SK-N-SH treated with all-trans-retinoic acid at 6 μM for 48 hours (cell line): ENCODE measurements around the gene KCTD12.
"Not testable (repeated sequence)": the region's sequence is repeated elsewhere in the genome, so short reads cannot be mapped to it uniquely, and the experiment has no call there.

Experiments
- ATAC-seq: fragments of 200-7000 bp; cut with Tn5 transposase; 3 replicates; pipeline ENCODE4 v1.9.1; 2020; ENCODE audit warnings: mild to moderate bottlenecking, moderate library complexity
- CSDC2 ChIP-seq: fragments of 250-450 bp; sonication (Bioruptor Pico); IDR thresholded peaks from 2 replicates; pipeline ENCODE4 v1.5.0; 2020; ENCODE audit warnings: mild to moderate bottlenecking, moderate library complexity
- ESRRG ChIP-seq: fragments of 250-450 bp; sonication (Bioruptor Pico); IDR thresholded peaks from 2 replicates; pipeline ENCODE4 v1.6.1; 2021; ENCODE audit warnings: mild to moderate bottlenecking
- GLIS3 ChIP-seq: fragments of 250-450 bp; sonication (Bioruptor Pico); IDR thresholded peaks from 2 replicates; pipeline ENCODE4 v1.5.0; 2020; ENCODE audit warnings: mild to moderate bottlenecking, moderate library complexity
- OSR1 ChIP-seq: fragments of 250-450 bp; sonication (Bioruptor Pico); IDR thresholded peaks from 2 replicates; pipeline ENCODE4 v1.8.0; 2022; ENCODE audit warnings: moderate library complexity, mild to moderate bottlenecking, inconsistent platforms
- PPARA ChIP-seq: fragments of 250-450 bp; sonication (Bioruptor Pico); IDR thresholded peaks from 2 replicates; pipeline ENCODE4 v1.5.0; 2020; ENCODE audit warnings: mild to moderate bottlenecking, borderline replicate concordance
- RARB ChIP-seq: fragments of 250-450 bp; sonication (Bioruptor Pico); IDR thresholded peaks from 2 replicates; pipeline ENCODE4 v1.8.0; 2021; ENCODE audit warnings: mild to moderate bottlenecking, moderate library complexity
- SNAI2 ChIP-seq: fragments of 250-450 bp; sonication (Bioruptor Pico); IDR thresholded peaks from 2 replicates; pipeline ENCODE4 v1.5.0; 2020; ENCODE audit warnings: mild to moderate bottlenecking, moderate library complexity
- TCF4 ChIP-seq: fragments of 250-450 bp; sonication (Bioruptor Pico); IDR thresholded peaks from 2 replicates; pipeline ENCODE4 v1.8.0; 2021; ENCODE audit warnings: mild to moderate bottlenecking, moderate library complexity, borderline replicate concordance
- TOX ChIP-seq: fragments of 250-450 bp; sonication (Bioruptor Pico); IDR thresholded peaks from 2 replicates; pipeline ENCODE4 v1.8.0; 2021; ENCODE audit warnings: mild to moderate bottlenecking, moderate library complexity, borderline replicate concordance
- TSHZ2 ChIP-seq: fragments of 250-450 bp; sonication (Bioruptor Pico); IDR thresholded peaks from 2 replicates; pipeline ENCODE4 v1.5.0; 2020; ENCODE audit warnings: mild to moderate bottlenecking, moderate library complexity
- ZFP3 ChIP-seq: fragments of 250-450 bp; sonication (Bioruptor Pico); IDR thresholded peaks from 2 replicates; pipeline ENCODE4 v1.5.0; 2020; ENCODE audit warnings: mild to moderate bottlenecking, moderate library complexity
- ZFP30 ChIP-seq: fragments of 450-650 bp; formaldehyde crosslinking; IDR thresholded peaks from 2 replicates; pipeline ENCODE4 v1.5.0; 2022; ENCODE audit warnings: mild to moderate bottlenecking, moderate library complexity
- ZNF70 ChIP-seq: fragments of 450-650 bp; formaldehyde crosslinking; IDR thresholded peaks from 2 replicates; pipeline ENCODE4 v1.5.0; 2020; ENCODE audit warnings: mild to moderate bottlenecking, moderate library complexity
- ZNF8 ChIP-seq: fragments of 450-650 bp; formaldehyde crosslinking; IDR thresholded peaks from 2 replicates; pipeline ENCODE4 v1.5.0; 2020; ENCODE audit warnings: mild to moderate bottlenecking, moderate library complexity
- TF ChIP-seq, protein P1 (sequence below): fragments of 250-450 bp; sonication (Bioruptor Pico); IDR thresholded peaks from 2 replicates; pipeline ENCODE4 v1.8.0; 2021; ENCODE audit warnings: low read depth, mild to moderate bottlenecking, moderate library complexity, borderline replicate concordance
- TF ChIP-seq, protein P2 (sequence below): fragments of 250-450 bp; sonication (Bioruptor Pico); IDR thresholded peaks from 2 replicates; pipeline ENCODE4 v1.5.1; 2020; ENCODE audit warnings: low read depth, mild to moderate bottlenecking, moderate library complexity
- TF ChIP-seq, protein P3 (sequence below): fragments of 250-450 bp; sonication (Bioruptor Pico); IDR thresholded peaks from 2 replicates; pipeline ENCODE4 v1.8.0; 2020; ENCODE audit warnings: mild to moderate bottlenecking, moderate library complexity, borderline replicate concordance

Gene KCTD12

GRCh38 chr13:76913898-76914297 lies 27.7 kb upstream of the KCTD12 start (continued):
- no peak for TF ChIP-seq TSHZ2 (CRISPR knock-in tag)
- no peak for TF ChIP-seq SNAI2 (CRISPR knock-in tag)

- TF ChIP-seq TSHZ2 (CRISPR knock-in tag) (no peak), RARB (CRISPR knock-in tag) (no peak), CSDC2 (CRISPR knock-in tag) (no peak), ESRRG (CRISPR knock-in tag) (no peak), ZFP30 (CRISPR knock-in tag) (no peak), ZFP3 (CRISPR knock-in tag) (no peak), PPARA (CRISPR knock-in tag) (no peak), ZNF8 (CRISPR knock-in tag) (no peak), SNAI2 (CRISPR knock-in tag) (no peak), TCF4 (CRISPR knock-in tag) (no peak), TOX (CRISPR knock-in tag) (no peak)
- TF ChIP-seq, protein P1, sequence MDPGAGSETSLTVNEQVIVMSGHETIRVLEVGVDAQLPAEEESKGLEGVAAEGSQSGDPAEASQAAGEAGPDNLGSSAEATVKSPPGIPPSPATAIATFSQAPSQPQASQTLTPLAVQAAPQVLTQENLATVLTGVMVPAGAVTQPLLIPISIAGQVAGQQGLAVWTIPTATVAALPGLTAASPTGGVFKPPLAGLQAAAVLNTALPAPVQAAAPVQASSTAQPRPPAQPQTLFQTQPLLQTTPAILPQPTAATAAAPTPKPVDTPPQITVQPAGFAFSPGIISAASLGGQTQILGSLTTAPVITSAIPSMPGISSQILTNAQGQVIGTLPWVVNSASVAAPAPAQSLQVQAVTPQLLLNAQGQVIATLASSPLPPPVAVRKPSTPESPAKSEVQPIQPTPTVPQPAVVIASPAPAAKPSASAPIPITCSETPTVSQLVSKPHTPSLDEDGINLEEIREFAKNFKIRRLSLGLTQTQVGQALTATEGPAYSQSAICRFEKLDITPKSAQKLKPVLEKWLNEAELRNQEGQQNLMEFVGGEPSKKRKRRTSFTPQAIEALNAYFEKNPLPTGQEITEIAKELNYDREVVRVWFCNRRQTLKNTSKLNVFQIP (CRISPR knock-in tag) = no peak
- TF ChIP-seq, protein P2, sequence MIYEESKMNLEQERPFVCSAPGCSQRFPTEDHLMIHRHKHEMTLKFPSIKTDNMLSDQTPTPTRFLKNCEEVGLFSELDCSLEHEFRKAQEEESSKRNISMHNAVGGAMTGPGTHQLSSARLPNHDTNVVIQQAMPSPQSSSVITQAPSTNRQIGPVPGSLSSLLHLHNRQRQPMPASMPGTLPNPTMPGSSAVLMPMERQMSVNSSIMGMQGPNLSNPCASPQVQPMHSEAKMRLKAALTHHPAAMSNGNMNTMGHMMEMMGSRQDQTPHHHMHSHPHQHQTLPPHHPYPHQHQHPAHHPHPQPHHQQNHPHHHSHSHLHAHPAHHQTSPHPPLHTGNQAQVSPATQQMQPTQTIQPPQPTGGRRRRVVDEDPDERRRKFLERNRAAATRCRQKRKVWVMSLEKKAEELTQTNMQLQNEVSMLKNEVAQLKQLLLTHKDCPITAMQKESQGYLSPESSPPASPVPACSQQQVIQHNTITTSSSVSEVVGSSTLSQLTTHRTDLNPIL (CRISPR knock-in tag) = no peak
- TF ChIP-seq, protein P3, sequence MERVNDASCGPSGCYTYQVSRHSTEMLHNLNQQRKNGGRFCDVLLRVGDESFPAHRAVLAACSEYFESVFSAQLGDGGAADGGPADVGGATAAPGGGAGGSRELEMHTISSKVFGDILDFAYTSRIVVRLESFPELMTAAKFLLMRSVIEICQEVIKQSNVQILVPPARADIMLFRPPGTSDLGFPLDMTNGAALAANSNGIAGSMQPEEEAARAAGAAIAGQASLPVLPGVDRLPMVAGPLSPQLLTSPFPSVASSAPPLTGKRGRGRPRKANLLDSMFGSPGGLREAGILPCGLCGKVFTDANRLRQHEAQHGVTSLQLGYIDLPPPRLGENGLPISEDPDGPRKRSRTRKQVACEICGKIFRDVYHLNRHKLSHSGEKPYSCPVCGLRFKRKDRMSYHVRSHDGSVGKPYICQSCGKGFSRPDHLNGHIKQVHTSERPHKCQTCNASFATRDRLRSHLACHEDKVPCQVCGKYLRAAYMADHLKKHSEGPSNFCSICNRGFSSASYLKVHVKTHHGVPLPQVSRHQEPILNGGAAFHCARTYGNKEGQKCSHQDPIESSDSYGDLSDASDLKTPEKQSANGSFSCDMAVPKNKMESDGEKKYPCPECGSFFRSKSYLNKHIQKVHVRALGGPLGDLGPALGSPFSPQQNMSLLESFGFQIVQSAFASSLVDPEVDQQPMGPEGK (CRISPR knock-in tag) = no peak
- TF ChIP-seq, all 23 proteins: peak for 0
- no peak for ATAC-seq
These were observed 26.3 kb upstream of the KCTD12 start for GRCh38 chr13:76912476-76912875.

DNA sequence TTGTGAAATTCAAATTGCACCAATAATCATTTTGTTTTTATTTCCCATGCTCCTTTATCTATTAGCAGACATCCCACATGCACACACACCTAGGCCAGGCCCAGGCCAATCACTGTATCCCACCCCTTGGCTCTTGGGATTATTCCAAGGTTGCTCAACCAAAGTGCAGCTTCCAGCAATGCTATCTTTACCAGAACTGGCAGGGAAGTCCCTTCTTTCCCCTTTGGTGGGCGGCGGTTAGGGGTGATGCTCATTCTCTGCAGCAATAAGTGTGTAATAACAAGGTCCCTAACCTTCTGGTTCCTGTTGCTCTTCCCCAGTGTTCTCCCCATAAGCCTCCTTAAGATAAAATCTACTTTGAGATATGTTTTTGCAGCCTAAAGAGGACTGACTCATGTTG lies 18.3 kb upstream of the KCTD12 start:
- ATAC-seq = no peak
- TF ChIP-seq OSR1 (CRISPR knock-in tag) (no peak), GLIS3 (CRISPR knock-in tag) (no peak), ZNF70 (CRISPR knock-in tag) (no peak)

GRCh38 chr13:76903544-76904162 lies 17.4 kb upstream of the KCTD12 start:
- TF ChIP-seq RARB (CRISPR knock-in tag) = no peak

DNA sequence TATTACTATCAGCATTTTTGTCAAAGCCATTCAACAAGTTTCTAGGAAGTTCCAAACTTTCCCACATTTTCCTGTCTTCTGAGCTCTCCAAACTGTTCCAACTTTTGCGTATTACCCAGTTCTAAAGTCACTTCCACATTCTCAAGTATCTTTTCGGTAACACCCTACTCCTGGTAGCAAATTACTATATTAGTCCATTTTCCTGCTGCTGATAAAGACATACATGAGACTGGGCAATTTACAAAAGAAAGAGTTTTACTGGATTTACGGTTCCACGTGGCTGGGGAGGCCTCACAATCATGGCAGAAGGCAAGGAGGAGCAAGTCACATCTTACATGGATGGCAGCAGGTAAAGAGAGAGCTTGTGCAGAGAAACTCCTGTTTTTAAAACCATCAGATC lies 12.9 kb upstream of the KCTD12 start:
- ATAC-seq = not testable (repeated sequence)

More at GRCh38 chr13:76903544-76904162, 17.4 kb upstream of the KCTD12 start:
- peak; percentile 85 for ATAC-seq

DNA sequence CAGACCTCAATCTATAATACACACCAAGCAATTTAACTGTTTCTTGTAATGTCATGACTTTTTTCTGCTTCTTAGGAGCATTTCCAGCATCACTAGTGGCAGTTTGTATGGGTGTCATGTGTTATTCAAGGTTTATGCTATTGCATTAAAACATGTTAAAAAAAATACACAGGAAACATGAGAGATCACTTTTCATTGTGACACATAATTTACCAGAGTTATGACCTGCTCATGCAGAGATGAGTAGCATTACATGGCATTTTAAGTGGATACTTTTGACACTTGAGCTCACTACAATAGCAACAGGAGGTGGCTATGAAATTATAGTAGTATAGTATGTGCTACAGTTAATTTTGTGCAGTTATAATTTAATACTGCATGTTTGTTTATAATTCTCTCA lies 11.0 kb upstream of the KCTD12 start:
- ATAC-seq = not testable (repeated sequence)
